Pons (tissue), 1 donor: ENCODE results near the gene GLRX2.
A peak's percentile ranks its signal among the peaks of the same experiment; 100 is the strongest.
"Not testable (repeated sequence)": the region's sequence is repeated elsewhere in the genome, so short reads cannot be mapped to it uniquely, and the experiment has no call there.

Experiments used
- DNase-seq: peaks from one replicate; pipeline ENCODE4 v3.0.0-alpha.2; 2016; ENCODE audit warnings: low spot score

GLRX2 gene

GRCh38 chr1:193104907-193105820, at the start of gene GLRX2:
Gene GLRX2 (minus strand): TSS chr1:193105414. CDS start chr1:193105382, 32 bp downstream.
- peak; percentile 75 for DNase-seq

GRCh38 chr1:193144999-193145398, 39.8 kb upstream of the GLRX2 start:
- DNase-seq: no peak

- DNase-seq: no peak
These were observed 39.2 kb upstream of the GLRX2 start for GRCh38 chr1:193144361-193144938.

- peak; percentile 17 for DNase-seq
These were observed 38.1 kb upstream of the GLRX2 start for GRCh38 chr1:193143285-193143684.

GRCh38 chr1:193142409-193142808, 37.2 kb upstream of the GLRX2 start:
- DNase-seq: no peak

GRCh38 chr1:193141804-193142203, 36.6 kb upstream of the GLRX2 start:
- no peak for DNase-seq

GRCh38 chr1:193140254-193140653, 35.0 kb upstream of the GLRX2 start:
- no peak for DNase-seq

- DNase-seq: no peak
These were observed 26.1 kb upstream of the GLRX2 start for GRCh38 chr1:193131266-193131860.

GRCh38 chr1:193125369-193125768, 20.2 kb upstream of the GLRX2 start:
- DNase-seq: no peak

GRCh38 chr1:193123751-193124150, 18.5 kb upstream of the GLRX2 start:
- DNase-seq: no peak

GRCh38 chr1:193121616-193122593, 16.7 kb upstream of the GLRX2 start, which contains the start of gene CDC73:
Gene CDC73 (plus strand): TSS chr1:193122031. CDS start chr1:193122201, 170 bp downstream.
- DNase-seq: peak; percentile 90

- peak; percentile 34 for DNase-seq
These were observed 15.5 kb upstream of the GLRX2 start for GRCh38 chr1:193120604-193121166.

GRCh38 chr1:193118803-193119730, 13.9 kb upstream of the GLRX2 start:
- DNase-seq: no peak

- no peak for DNase-seq
These were observed 13.0 kb upstream of the GLRX2 start for GRCh38 chr1:193118194-193118593.

- not testable (repeated sequence) for DNase-seq
These were observed 12.0 kb upstream of the GLRX2 start for GRCh38 chr1:193117167-193117566.

GRCh38 chr1:193115629-193116227, 10.5 kb upstream of the GLRX2 start:
- DNase-seq: no peak

- DNase-seq: no peak
These were observed 9.4 kb upstream of the GLRX2 start for GRCh38 chr1:193114485-193115095.

- no peak for DNase-seq
These were observed 8.7 kb upstream of the GLRX2 start for GRCh38 chr1:193113992-193114332.

- DNase-seq: no peak
These were observed 8.2 kb upstream of the GLRX2 start for GRCh38 chr1:193113258-193113991.
